HepG2 (cell line): Measurements from ENCODE around the gene CRIM1. TPM values are rescaled to one million over a fixed set of nuclear protein-coding genes. Genes with fewer than 3 reads are reported as not detected.

Source experiments
- ATAC-seq: fragments of 200-7000 bp; cut with Tn5 transposase; 3 replicates; pipeline ENCODE4 v1.9.1; 2020; ENCODE audit warnings: mild to moderate bottlenecking, moderate library complexity
- BruUV-seq: library from RNA; stranded (reverse); fragments of 400-500 nt; replicated peaks from 2 replicates; lab custom pipeline; 2021; lab: Mats Ljungman, UMichigan
- CTCF ChIA-PET: fragments of 300-600 bp; formaldehyde crosslinking; extraction: SDS; loops from one replicate; lab custom pipeline; 2021; ENCODE audit warnings: low total read pairs, inconsistent platforms, low intra/inter-chr PET ratio; lab: Yijun Ruan, JAX
- POLR2A ChIA-PET: fragments of 350-600 bp; sonication (Branson Sonifier 250); formaldehyde crosslinking; loops from one replicate; lab custom pipeline; 2020; ENCODE audit warnings: antibody characterized with exemption, inconsistent platforms; lab: Yijun Ruan, JAX
- DNase-seq: peaks from one replicate; pipeline ENCODE4 v3.0.0-alpha.2; 2015; ENCODE audit warnings: low spot score
- FAIRE-seq: peaks from 3 replicates; lab custom pipeline; 2011; peaks lifted over from hg19 to GRCh38; lab: Jason Lieb, UNC
- H2AFZ ChIP-seq: one replicate; pipeline ENCODE4 v1.6.1; 2011; ENCODE audit warnings: low read length, inconsistent platforms
- H3K27ac ChIP-seq: fragments of 300-600 bp; 3 replicates; pipeline ENCODE4 v1.8.0; 2011; ENCODE audit warnings: mixed run types, mild to moderate bottlenecking, mixed read lengths, low read length, inconsistent platforms; ENCODE audit not compliant: insufficient read depth; ENCODE audit errors: extremely low read length
- H3K27me3 ChIP-seq, 2 experiments: fragments of 200-600 bp in 1 of 2; 2 replicates in 1 of 2; 3 replicates in 1 of 2; pipeline versions ENCODE4 v1.6.0 to v1.8.0; 2011; ENCODE audit warnings: low read length in 2 of 2, mild to moderate bottlenecking in 2 of 2, moderate library complexity in 2 of 2, inconsistent platforms in 1 of 2; ENCODE audit not compliant: insufficient read depth in 2 of 2, control insufficient read depth in 1 of 2
- H3K36me3 ChIP-seq, 2 experiments: fragments of 200-600 bp in 1 of 2; replicated peaks in 1 of 2; 2 replicates in 1 of 2; 3 replicates in 1 of 2; pipeline versions ENCODE4 v1.5.1 to v1.8.0; 2011; ENCODE audit warnings: low read length in 2 of 2, inconsistent platforms in 1 of 2; ENCODE audit not compliant: insufficient read depth in 2 of 2, control insufficient read depth in 1 of 2
- H3K4me1 ChIP-seq: 2 replicates; pipeline ENCODE4 v1.5.1; 2012; ENCODE audit warnings: low read length, inconsistent platforms; ENCODE audit not compliant: insufficient read depth
- H3K4me2 ChIP-seq: 2 replicates; pipeline ENCODE4 v1.6.0; 2011; ENCODE audit warnings: low read depth, low read length, inconsistent platforms
- H3K4me3 ChIP-seq, 3 experiments: fragments of 200-600 bp in 1 of 3; sonication (generic), shearing (Covaris generic) in 1 of 3; replicated peaks in 1 of 3; 2 replicates each; pipeline ENCODE4 v1.5.1; 2011 to 2016; ENCODE audit warnings: low read length in 3 of 3, inconsistent platforms in 2 of 3, low read depth in 2 of 3, mild to moderate bottlenecking in 2 of 3, control low read depth in 1 of 3, mixed read lengths in 1 of 3; ENCODE audit not compliant: insufficient read depth in 1 of 3
- H3K79me2 ChIP-seq: one replicate; pipeline ENCODE4 v1.6.1; 2011; ENCODE audit warnings: low read length, inconsistent platforms; ENCODE audit not compliant: insufficient read depth
- H3K9ac ChIP-seq: 2 replicates; pipeline ENCODE4 v1.6.0; 2011; ENCODE audit warnings: mild to moderate bottlenecking, low read depth, low read length, inconsistent platforms; ENCODE audit not compliant: insufficient read depth
- H3K9me3 ChIP-seq: 2 replicates; pipeline ENCODE4 v1.5.1; 2012; ENCODE audit warnings: mild to moderate bottlenecking, low read length
- H4K20me1 ChIP-seq: 2 replicates; pipeline ENCODE4 v1.6.0; 2011; ENCODE audit warnings: inconsistent platforms, mild to moderate bottlenecking, low read length, moderate library complexity; ENCODE audit not compliant: insufficient read depth
- AGO2 ChIP-seq: fragments of 200-400 bp; formaldehyde crosslinking; optimal IDR thresholded peaks from 2 replicates; pipeline ENCODE3; 2017; ENCODE audit warnings: mild to moderate bottlenecking, low read depth, low read length, moderate library complexity
- ARNT2 ChIP-seq: sonication (generic); formaldehyde crosslinking; IDR thresholded peaks from 2 replicates; pipeline ENCODE4 v1.8.0; 2022; ENCODE audit warnings: mild to moderate bottlenecking, low read depth, missing genetic modification reagents, moderate library complexity
- E2F2 ChIP-seq: sonication (generic); formaldehyde crosslinking; IDR thresholded peaks from 2 replicates; pipeline ENCODE4 v1.4.0; 2020; ENCODE audit warnings: missing genetic modification reagents, borderline replicate concordance
- FUBP1 ChIP-seq: sonication (generic); formaldehyde crosslinking; IDR thresholded peaks from 2 replicates; pipeline ENCODE4 v1.5.1; 2020; ENCODE audit warnings: missing genetic modification reagents, mild to moderate bottlenecking, borderline replicate concordance
- HOXA5 ChIP-seq: sonication (generic); formaldehyde crosslinking; IDR thresholded peaks from 2 replicates; pipeline ENCODE4 v1.4.0; 2020; ENCODE audit warnings: missing genetic modification reagents
- MXI1 ChIP-seq: IDR thresholded peaks from 3 replicates; pipeline ENCODE4 v1.6.1; 2012; ENCODE audit warnings: low read depth, low read length, inconsistent platforms, borderline replicate concordance
- PHF8 ChIP-seq: sonication (generic); formaldehyde crosslinking; IDR thresholded peaks from 2 replicates; pipeline ENCODE4 v1.5.0; 2020; ENCODE audit warnings: missing genetic modification reagents
- POLR2A ChIP-seq, 2 experiments: IDR thresholded peaks; 2 replicates each; pipeline ENCODE4 v1.6.1; 2011; ENCODE audit warnings: low read depth in 2 of 2, low read length in 2 of 2, mild to moderate bottlenecking in 1 of 2, moderate library complexity in 1 of 2; ENCODE audit not compliant: insufficient read depth in 1 of 2
- PRMT3 ChIP-seq: sonication (generic); formaldehyde crosslinking; IDR thresholded peaks from 2 replicates; pipeline ENCODE4 v1.8.1; 2022; ENCODE audit warnings: low read depth, mild to moderate bottlenecking, moderate library complexity, missing genetic modification reagents, borderline replicate concordance
- RBM39 ChIP-seq: fragments of 200-400 bp; formaldehyde crosslinking; IDR thresholded peaks from one replicate; pipeline ENCODE4 v1.6.1; 2018; ENCODE audit warnings: antibody characterized with exemption, mild to moderate bottlenecking, low read depth, low read length; ENCODE audit not compliant: poor library complexity, severe bottlenecking
- RFXANK ChIP-seq: IDR thresholded peaks from 2 replicates; pipeline ENCODE4 v1.6.1; 2016
- SOX5 ChIP-seq: IDR thresholded peaks from 2 replicates; pipeline ENCODE4 v1.6.1; 2016; ENCODE audit warnings: borderline replicate concordance
- TMF1 ChIP-seq: sonication (generic); formaldehyde crosslinking; IDR thresholded peaks from 2 replicates; pipeline ENCODE4 v1.8.1; 2022; ENCODE audit warnings: low read depth, missing genetic modification reagents
- ZNF160 ChIP-seq: sonication (generic); formaldehyde crosslinking; IDR thresholded peaks from 2 replicates; pipeline ENCODE4 v1.8.0; 2022; ENCODE audit warnings: mild to moderate bottlenecking, inconsistent platforms, missing genetic modification reagents
- ZNF44 ChIP-seq: sonication (generic); formaldehyde crosslinking; IDR thresholded peaks from 2 replicates; pipeline ENCODE4 v1.5.1; 2020; ENCODE audit warnings: mild to moderate bottlenecking, missing genetic modification reagents
- ZNF446 ChIP-seq: sonication (generic); formaldehyde crosslinking; IDR thresholded peaks from 2 replicates; pipeline ENCODE4 v1.5.0; 2020; ENCODE audit warnings: mild to moderate bottlenecking, missing genetic modification reagents
- ZNF468 ChIP-seq: sonication (generic); formaldehyde crosslinking; IDR thresholded peaks from 2 replicates; pipeline ENCODE4 v1.8.0; 2022; ENCODE audit warnings: mild to moderate bottlenecking, moderate library complexity, missing genetic modification reagents
- ZNF777 ChIP-seq: sonication (generic); formaldehyde crosslinking; IDR thresholded peaks from 2 replicates; pipeline ENCODE4 v1.4.0; 2020; ENCODE audit warnings: missing genetic modification reagents
- WGBS: methylation state at CpG from one replicate; pipeline ENCODE4 v1.1.6; 2017; ENCODE audit warnings: low lambda C conversion rate; 5-methylcytosine and 5-hydroxymethylcytosine counted together
- in situ Hi-C: cut with HindIII; loops from 2 replicates; pipeline ENCODE4 v1.10.0; 2017; ENCODE audit warnings: low pct_unique_long_range_greater_than_20kb; ENCODE audit not compliant: extremely low pct_ligation_motif_present
- intact Hi-C: fragments of 100-400 bp; cut with micrococcal nuclease; formaldehyde crosslinking; loops from one replicate; pipeline ENCODE4 v1.10.0; 2022; ENCODE audit not compliant: unreplicated experiment
- polyA plus RNA-seq, 8 experiments: library from polyadenylated mRNA; depleted of rRNA in 3 of 8; stranded (reverse) in 7 of 8; unstranded in 1 of 8; fragments of >200 nt; fragmentation: Illumina TruSeq in 4 of 8; extraction: Trizol in 4 of 8; gene quantifications; 2 replicates each; pipeline versions ENCODE4 v1.2.1 to v1.2.3, GENCODE V29; 2011 to 2016; ENCODE audit warnings: low read depth in 4 of 8, missing spikeins in 1 of 8, mixed read lengths in 1 of 8; ENCODE audit not compliant: insufficient read depth in 1 of 8
- total RNA-seq, 5 experiments: library from RNA; depleted of rRNA; stranded (reverse); fragments of >200 nt; fragmentation: Illumina TruSeq; extraction: Trizol; gene quantifications; 2 replicates each; pipeline ENCODE4 v1.2.3, GENCODE V29; 2016; ENCODE audit warnings: low read depth in 1 of 5
- TF ChIP-seq, protein P1 (sequence below): sonication (generic); formaldehyde crosslinking; IDR thresholded peaks from 2 replicates; pipeline ENCODE4 v1.4.0; 2020; ENCODE audit warnings: missing genetic modification reagents

CRIM1 gene
- total and polyA plus RNA-seq, 2 of the 13 experiments (the other 11 are each of a cell fraction or from before 2014, with no cell fraction given) = 39.1 to 69.9 TPM

GRCh38 chr2:36356298-36356989, 866 bp downstream of the CRIM1 start:
- CTCF ChIA-PET = no interaction called here
- peaks cover 65% of the 10 kb centered on the region for H3K79me2 ChIP-seq
- no peaks in the 10 kb centered on the region for H3K9me3 ChIP-seq
- no peak for FAIRE-seq
- peak; percentile 29 for ATAC-seq
- no peaks in the 10 kb centered on the region for H3K36me3 ChIP-seq
- in situ Hi-C loops = loop anchor here (5.0 kb wide), 2 partner anchors 101 to 146 kb away; no protein-coding TSS in a partner anchor
- peak overlapping the region; percentile 78 for H3K4me2 ChIP-seq
- intact Hi-C loops = loop anchor here (5.0 kb wide), 1 partner anchor 41 kb away; no protein-coding TSS in a partner anchor
- no peaks in the 10 kb centered on the region; a peak in 1 of 5 replicates for H3K27me3 ChIP-seq
- no peak for DNase-seq
- BruUV-seq = TSS peak; percentile 25
- H3K9ac ChIP-seq = peak overlapping the region; percentile 94
- H2AFZ ChIP-seq = no peak overlapping the region
- POLR2A ChIA-PET = interaction anchor here (1.0 to 6.7 kb wide), 9 partner anchors 11 to 150 kb away, joined by 3 to 53 read pairs (median 11); no protein-coding TSS in a partner anchor
- peak overlapping the region; percentile 76 for H3K27ac ChIP-seq
- peaks cover 45% of the 10 kb centered on the region for H4K20me1 ChIP-seq
- H3K4me3 ChIP-seq = peak overlapping the region; percentile 81 to 98 (median 89)
- peaks cover 64% of the 10 kb centered on the region for H3K4me1 ChIP-seq
- 0% methylated on average over 24 of the region's 74 CpGs for WGBS
- TF ChIP-seq POLR2A (IDR thresholded peaks at IDR 0.05; ENCODE audit: insufficient read depth in 1 of 2, low read depth in 2 of 2, low read length in 2 of 2) (peak in 1 of 2 experiments; percentile 37; a peak in 2 of 4 replicates), TMF1 (CRISPR knock-in tag) (peak; percentile 55; the same call in 1 of the 2 replicates), MXI1 (0 out of 3 replicates have a peak, but pooled peaks have one; percentile 18), AGO2 (peak; percentile 80), ZNF44 (CRISPR knock-in tag) (0 out of 2 replicates have a peak, but pooled peaks have one; percentile 68), RFXANK (CRISPR knock-in tag) (no peak), ZNF468 (CRISPR knock-in tag) (0 out of 2 replicates have a peak, but pooled peaks have one; percentile 31), FUBP1 (CRISPR knock-in tag) (no peak), ZNF777 (CRISPR knock-in tag) (peak; percentile 80), ZNF160 (CRISPR knock-in tag) (0 out of 2 replicates have a peak, but pooled peaks have one; percentile 17), PHF8 (CRISPR knock-in tag) (peak; percentile 45; the same call in 1 of the 2 replicates), SOX5 (CRISPR knock-in tag) (0 out of 2 replicates have a peak, but pooled peaks have one; percentile 5), ZNF446 (CRISPR knock-in tag) (peak; percentile 55; the same call in 1 of the 2 replicates), HOXA5 (CRISPR knock-in tag) (0 out of 2 replicates have a peak, but pooled peaks have one; percentile 27), PRMT3 (CRISPR knock-in tag) (0 out of 2 replicates have a peak, but pooled peaks have one; percentile 2), RBM39 (peak; percentile 27), E2F2 (CRISPR knock-in tag) (peak; percentile 36; the same call in 1 of the 2 replicates), ARNT2 (no peak; the same call in 1 of the 2 replicates)
- TF ChIP-seq, protein P1, sequence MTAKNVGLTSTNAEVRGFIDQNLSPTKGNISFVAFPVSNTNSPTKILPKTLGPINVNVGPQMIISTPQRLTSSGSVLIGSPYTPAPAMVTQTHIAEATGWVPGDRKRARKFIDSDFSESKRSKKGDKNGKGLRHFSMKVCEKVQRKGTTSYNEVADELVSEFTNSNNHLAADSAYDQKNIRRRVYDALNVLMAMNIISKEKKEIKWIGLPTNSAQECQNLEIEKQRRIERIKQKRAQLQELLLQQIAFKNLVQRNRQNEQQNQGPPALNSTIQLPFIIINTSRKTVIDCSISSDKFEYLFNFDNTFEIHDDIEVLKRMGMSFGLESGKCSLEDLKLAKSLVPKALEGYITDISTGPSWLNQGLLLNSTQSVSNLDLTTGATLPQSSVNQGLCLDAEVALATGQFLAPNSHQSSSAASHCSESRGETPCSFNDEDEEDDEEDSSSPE (CRISPR knock-in tag) = peak; percentile 1; the same call in 1 of the 2 replicates
